Islet of Langerhans (tissue), 1 donor: ENCODE measurements around the gene LCLAT1.
A peak's percentile ranks its signal among the peaks of the same experiment; 100 is the strongest.

Source experiments
- FAIRE-seq: peaks from one replicate; lab custom pipeline; 2011; peaks lifted over from hg19 to GRCh38; lab: Jason Lieb, UNC

Gene LCLAT1

DNA sequence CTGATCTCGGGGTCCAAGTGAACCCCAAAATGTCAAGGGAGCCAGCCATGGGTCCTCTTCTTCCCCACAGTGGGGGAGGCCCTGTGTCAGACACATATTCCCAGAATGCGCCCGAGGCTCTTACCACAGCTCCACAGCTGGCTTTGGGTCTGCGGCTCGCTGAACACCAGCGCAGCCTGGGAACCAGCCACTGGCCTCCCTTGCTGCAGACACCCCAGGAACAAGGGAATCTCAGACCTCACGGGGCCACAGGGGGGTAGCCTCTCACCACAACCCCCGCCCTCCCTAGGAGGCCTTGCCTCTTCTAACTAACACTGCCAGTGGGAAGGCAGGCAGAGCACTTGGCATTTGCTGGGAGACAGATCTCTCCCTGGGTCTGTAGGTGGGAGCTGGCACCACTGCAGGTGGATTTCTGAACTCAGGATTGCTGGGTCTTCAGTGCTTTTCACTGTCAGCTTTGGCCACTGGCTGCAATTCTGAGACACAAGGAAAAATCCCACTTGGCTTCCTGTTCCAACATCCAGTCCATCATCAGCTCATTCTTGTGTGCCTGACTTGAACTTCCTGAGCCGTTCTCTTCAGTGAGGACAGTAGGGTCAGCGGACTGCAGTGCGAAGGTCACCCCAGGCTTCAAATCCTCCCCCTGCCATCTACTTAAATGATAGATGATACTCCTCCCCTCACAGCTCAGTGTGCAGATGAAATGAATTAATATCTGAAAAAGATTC, 231.5 kb downstream of the LCLAT1 start:
- FAIRE-seq: no peak

DNA sequence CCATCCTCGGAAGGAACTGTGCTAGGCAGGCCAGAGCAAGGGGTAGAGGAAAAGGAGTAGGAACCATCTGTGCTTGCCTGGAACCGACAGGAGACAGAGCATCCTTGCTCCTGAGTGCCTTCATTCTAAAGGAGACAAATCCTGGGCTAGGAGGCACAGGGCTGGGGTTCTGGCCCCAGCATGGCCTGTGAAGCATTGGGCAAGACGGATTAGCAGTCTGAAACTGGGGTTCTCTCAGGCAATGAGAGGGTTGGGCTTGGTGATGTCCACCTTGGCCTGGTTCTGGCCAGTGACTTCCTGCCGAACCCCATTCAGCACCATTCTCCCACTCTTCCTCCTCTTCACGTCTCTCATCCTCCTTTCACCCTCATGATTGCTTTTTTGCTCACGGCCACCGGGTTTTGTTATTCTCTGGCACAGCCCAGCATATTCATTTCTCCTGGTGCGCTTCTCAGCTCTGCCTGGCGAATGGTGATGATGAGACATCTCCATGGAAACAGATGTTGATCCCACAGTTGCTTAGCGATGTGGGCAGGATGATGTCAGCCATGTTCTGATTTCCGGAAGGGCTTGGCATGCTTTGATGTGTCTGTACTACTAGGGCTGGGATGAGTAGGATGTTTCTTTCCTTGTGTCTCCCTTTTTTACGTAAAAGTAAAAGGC, 232.5 kb downstream of the LCLAT1 start:
- FAIRE-seq: peak; percentile 79

DNA sequence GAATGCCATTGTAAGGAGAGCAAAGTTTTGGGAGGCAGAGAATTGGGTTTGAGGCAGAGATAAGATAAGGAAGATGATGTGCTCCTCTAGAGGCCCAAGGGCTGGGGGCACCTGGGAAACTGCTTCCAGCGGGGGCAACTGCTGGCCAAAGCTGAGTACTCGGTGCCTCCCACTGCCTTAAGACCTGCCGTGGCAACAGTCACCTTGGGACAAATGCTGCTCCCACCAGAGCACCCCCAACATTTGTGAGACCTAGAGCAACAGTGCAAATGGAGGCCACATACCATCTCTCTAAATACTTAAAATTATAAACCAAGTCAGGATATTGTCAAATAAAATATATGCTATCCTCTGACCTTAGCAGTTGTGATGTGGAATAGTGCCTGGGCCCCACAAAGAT, 233.1 kb downstream of the LCLAT1 start:
- FAIRE-seq: no peak

DNA sequence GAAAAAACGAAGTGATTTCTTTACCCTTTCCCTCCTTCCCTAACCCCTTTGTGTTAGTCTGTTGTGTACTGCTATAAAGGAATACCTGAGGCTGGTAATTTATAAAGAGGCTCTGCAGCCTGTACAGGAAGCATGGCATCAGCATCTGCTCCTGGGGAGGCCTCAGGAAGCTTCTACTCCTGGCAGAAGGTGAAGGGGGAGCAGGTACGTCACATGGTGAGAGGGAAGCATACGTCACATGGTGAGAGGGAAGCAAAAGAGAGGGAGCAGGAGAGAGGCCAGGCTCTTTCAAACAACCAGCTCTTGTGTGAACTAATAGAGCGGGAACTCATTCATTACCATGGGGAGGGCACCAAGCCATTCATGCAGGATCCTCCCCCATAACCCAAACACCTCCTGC, 234.0 kb downstream of the LCLAT1 start:
- no peak for FAIRE-seq

DNA sequence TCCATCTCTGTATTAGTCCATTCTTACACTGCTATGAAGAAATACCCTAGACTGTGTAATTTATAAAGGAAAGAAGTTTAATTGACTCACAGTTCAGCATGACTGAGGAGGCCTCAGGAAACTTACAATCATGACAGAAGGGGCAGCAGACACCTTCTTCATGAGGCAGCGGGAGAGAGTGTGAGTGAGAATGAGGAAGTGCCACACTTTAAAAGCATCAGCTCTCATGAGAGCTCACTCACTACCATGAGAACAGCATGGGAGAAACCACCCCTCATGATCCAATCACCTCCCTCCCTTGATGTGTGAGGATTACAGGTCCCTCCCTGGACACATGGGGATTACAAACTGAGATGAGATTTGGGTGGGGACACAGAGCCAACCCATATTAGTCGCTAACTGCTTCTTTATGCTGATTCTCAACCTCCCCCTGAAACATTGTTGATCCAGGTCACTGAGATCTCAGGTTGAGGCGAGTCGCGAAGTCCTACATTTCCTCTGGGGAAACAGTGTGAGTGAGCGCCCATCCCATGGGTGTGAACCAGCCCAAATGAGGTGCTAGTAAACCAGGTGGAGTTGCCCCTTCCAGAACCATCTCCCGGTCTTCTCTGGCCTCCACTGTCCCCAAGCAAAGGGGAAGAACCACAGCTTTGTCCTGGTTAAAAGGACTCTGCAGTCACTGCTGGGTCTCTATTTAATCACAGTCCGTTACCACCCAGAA, 236.3 kb downstream of the LCLAT1 start:
- no peak for FAIRE-seq

DNA sequence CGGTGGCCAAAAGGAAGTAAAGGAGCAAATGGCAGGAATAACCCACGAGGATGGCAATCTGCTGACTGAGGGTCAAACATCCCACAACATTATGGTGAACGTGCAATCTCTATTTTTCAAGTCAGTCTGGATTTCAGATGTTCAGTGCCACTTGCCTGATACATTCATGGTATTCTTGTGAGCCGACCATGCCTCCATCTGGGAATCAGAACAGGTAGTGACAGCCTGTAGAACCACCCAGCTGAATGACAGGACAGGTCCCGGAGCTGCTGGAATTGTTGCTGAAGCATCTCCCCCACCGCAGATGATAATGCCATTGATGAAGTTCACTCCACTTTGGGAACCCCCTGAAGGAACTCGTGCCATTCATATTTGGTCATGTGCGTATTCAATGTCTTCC, 237.0 kb downstream of the LCLAT1 start:
- no peak for FAIRE-seq

DNA sequence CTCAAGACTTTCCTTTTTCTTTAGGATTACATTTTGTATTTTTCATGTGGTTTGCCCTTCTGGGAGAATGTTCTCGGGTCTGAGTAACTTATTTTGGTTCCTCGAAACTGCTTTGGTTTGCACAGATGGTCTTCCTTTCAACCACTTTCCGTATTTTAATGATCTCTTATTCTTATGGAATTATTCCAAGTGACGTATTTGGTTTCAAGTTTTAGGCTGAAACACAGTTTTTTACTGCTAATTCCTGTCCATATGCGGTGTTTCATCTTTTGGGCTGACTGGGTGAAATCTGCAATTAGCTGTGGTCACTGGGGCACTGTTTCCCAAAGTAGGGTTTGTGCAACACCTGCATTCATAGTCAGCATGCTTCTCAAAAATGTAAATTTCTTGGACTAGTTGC, 237.5 kb downstream of the LCLAT1 start:
- no peak for FAIRE-seq

DNA sequence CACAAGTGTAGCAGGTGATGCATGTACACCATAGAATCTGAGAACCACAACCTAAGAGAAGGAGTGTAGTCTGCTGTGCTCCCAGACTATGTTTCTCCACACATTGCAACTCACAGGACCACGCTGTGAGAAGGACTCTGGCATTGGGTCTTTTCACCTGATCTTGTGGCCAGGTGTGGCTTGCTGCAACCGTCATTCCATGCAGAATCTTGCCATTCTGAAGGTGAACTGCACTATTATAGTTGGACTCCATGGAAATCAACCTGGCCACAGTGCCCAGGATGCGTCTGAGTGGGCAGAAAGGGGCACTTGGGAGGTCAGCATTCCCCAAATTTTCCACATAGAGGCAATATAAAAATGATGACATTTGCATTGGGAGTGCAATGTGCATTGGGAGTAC, 237.9 kb downstream of the LCLAT1 start:
- no peak for FAIRE-seq

DNA sequence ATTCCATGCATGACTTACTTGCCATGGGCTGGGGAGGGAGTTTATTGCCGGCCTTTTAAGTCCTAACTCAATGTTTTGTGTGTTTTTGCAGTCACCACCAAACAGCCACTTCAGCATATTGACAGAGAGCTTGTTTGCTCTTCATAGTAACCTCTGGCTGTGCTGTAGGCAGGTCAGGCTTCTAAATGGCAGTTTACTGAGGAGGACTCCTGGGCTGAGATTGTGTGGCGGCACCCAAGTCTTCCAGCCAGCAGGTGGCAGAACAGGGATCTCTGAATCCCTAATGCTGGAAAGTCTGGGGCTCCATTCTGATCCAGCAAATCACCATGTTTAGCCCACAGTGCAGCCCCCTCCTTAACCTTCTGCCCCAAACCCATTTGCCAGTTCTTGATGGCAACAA, 239.0 kb downstream of the LCLAT1 start:
- FAIRE-seq: peak; percentile 92

DNA sequence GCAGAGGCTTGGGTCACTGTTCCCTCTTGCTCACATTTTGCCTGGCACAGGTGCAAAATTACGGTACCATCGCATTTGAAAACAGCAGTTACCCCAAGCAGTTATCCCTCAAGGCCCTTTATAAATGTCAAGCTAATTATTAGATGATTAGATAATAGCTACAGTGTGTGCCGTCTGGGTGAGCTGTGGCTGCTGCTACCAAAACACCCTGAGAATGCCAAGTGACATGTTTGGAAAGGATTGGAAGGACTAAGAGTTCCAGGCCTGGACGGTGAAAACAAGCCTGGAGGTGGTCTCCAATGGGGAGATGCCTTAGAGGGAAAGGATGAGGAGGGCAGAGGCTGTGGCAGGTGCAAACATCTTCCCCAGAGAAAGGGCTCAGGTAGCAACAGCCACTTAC, 239.6 kb downstream of the LCLAT1 start:
- no peak for FAIRE-seq

DNA sequence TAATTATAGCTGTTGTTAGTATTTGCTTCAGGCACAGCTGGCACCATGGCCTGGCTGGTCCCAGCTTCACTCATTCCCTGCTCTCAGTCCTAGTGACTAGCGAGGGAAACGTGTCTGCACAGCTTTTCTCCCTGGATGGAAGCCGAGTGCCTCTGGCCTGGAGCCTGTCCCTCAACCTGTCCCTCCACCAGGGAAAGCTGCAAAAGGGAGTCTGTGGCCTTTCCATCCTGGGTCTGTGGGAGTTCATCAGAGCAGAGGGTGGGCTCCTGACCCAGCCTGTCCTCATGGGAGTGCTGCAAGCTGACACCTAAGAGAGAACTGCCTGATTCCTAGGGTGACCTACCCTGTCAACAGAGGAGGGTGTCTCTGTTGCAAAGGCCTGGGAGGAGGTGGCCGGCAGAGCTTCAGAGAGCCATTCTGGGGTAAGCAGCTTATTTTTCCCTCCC, 241.9 kb downstream of the LCLAT1 start:
- FAIRE-seq: no peak

DNA sequence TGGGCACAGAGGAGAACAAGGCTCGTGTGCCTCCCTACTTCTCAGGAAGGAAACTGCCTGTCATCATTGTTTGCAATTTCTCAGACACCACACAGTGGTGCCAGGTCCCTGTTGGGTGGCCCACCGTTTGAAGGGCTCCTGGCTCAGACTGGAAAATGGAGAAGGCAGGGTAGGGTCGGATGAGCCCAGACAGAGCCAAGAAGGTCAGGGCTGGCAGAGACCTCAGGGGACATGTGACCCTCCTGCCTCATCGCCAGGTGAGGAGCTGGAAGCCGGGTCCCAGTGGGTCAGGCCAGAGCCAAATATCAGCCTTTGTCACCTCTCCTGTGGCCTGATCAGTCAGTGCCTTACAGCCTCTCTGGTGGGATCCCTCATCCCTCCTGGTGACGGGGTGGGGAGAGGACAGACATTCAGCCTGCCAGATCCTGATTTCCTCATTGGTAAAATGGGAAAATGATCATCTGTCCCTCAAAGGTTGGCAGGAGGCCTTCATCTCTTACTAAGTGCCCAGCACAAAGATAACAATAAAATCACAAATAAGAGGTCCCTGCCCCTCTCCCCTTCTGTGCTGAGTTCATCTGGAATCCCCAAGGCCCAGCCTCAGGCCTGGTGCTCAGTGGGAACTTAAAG, 242.6 kb downstream of the LCLAT1 start:
- no peak for FAIRE-seq

DNA sequence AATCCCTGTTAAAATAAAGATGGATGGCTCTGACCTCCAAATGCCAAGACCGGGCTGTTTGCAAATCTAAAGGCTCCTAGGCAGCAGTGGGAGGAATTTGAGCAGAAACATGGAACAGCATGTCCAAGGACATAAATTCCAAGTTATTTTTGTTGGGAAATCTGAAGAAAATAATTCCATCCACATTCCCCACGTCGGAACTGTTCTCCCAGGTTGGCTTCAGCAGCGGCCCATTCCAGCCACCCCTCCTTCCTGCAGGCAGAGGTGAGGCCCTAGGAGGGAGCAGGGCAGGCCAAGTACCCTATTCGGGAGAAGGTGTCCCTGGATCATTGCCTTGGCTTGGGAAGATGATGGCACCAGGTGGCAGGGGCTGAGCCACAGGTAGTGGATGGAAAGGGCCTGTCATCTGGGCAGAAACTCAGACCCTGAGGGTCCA, 243.1 kb downstream of the LCLAT1 start:
- FAIRE-seq: no peak

DNA sequence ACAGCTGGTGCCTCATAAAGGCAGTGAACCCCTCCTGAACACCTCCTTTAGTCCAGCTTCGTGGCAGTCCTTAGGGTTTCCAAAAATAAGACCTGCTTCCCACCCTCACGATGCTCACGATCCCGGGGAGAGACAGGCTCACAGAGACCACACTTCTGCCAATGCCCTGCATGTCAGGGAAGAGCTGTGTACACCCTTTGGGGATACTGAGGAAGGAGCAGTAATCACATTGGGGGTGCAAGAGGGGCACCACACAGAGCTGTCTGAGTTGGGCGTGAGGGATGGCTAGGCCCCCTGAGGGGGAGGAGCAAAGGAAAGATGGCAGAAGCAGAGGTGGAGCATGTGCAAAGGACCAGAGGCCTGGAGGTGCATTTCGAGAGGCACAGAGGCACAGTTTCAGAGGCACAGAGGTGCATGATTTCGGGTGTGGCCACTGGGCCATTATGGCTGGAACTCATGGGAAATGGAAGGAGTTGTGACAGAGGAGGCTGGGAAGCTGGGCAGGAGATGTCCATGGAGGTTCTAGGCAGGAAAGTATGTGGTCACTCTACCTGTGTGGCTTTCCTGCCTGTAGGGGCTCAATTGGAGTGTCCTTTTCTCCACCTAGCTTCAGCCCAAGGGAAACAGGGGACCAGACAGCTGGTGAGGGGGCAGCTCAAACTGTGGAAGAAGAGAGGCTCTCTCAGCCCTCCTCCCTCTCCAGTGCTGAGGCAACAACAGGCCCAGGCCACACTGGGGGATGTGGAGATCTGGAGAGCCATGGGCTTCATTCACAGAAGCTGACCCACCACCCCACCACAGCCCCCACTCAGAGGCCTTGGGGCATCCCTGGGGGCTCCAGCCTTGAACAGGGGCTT, 244.3 kb downstream of the LCLAT1 start:
- no peak for FAIRE-seq

DNA sequence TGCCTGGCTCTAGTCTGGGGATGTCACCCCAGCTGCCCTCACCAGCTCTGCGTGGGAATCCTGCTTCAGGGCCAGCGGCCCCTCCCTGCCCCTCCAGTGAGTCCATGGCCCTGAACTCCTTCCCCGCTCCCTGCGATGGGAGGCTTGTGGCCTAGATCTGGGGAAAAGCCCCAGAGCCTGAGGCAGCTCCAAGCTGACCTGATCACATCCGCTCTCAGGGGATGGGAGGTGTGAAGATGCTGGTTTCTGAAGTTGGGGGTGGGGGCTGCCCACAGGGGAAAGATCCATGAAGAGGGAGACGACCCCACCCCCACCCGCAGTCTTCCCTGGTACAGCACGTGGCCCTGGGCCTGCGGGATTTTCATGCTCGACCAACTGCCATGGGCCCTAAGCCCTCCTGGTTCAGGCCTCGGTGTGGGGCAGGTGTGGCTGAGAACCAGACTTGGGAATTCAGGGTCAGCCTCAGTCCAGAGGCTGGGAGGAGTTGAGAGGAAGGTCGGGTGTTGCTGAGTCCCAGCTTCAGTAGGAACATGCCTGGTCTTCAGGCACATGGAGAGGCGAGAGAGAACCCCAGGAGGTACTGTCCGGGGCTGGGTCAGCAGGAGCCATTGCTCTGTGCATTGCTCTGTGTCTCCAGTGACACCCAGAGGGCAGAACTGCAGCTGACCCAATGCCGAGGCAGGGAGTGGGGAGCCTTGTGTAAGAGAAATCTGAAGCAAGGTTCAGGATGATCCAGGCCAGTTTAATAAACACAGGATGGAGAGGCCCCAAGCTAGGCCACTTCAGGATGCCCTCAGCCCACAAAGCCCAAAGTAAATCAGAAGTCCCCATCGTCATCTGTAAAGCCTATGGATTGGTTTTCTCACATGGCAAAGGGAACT, 245.1 kb downstream of the LCLAT1 start:
- FAIRE-seq: no peak

DNA sequence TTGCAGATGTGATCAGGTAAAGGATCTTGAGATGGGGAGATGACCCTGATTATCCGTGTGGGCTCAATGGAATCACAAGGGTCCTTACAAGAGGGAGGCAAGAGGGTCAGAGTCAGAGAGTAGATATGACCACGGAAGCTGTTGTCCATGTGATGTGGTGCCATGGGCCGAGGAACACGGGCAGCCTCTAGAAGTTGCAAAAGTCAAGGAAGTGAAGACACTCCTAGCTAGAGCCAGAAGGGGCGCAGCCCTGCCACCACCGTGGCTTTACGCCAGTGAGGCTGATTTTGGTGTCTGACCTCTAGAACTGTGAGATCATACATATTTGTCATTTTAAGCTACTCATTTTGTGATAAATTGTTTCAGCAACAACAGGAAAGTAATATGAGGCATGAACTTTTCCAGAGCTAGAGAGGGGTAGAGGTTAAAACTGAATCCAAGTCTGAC, 245.8 kb downstream of the LCLAT1 start:
- no peak for FAIRE-seq
